Activated CD8-positive, alpha-beta memory T cell treated with anti-CD3 and anti-CD28 coated beads for 4 hours (primary cell): ENCODE data around the gene TMPRSS9.
"Not testable (repeated sequence)": the region's sequence is repeated elsewhere in the genome, so short reads cannot be mapped to it uniquely, and the experiment has no call there.

Experiments
- DNase-seq, 2 donors: peaks; one replicate each; pipeline ENCODE4 v3.0.0-alpha.2; 2020; ENCODE audit warnings: low read depth in 2 of 2

The TMPRSS9 gene

DNA sequence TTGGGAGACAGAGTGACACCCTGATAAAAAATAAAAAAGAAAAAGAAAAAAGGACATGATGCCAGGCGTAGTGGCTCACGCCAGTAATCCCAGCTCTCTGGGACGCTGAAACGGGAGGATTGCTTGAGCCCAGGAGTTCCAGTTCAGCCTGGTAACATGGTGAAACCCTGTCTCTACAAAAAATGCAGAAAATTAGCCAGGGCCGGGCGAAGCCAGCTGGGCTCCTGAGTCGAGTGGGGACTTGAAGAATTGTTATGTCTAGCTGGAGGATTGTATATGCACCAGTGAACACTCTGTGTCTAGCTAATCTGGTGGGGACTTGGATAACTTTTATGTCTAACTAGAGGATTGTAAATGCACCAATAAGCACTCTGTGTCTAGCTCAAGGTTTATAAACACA, 32.3 kb downstream of the TMPRSS9 start:
- no peak for DNase-seq

DNA sequence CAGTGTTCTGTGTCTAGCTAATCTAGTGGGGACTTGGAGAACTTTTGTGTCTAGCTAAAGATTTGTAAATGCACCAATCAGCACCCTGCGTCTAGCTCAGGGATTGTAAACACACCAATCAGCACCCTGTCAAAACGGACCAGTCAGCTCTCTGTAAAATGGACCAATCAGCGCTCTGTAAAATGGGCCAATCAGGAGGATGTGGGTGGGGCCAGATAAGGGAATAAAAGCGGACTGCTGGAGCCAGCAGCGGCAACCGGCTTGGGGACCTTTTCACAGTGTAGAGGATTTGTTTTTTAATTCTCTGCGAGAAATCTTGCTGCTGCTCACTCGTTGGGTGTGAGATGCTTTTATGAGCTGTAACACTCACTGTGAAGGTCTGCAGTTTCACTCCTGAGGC, 32.8 kb downstream of the TMPRSS9 start:
- DNase-seq = not testable (repeated sequence)

DNA sequence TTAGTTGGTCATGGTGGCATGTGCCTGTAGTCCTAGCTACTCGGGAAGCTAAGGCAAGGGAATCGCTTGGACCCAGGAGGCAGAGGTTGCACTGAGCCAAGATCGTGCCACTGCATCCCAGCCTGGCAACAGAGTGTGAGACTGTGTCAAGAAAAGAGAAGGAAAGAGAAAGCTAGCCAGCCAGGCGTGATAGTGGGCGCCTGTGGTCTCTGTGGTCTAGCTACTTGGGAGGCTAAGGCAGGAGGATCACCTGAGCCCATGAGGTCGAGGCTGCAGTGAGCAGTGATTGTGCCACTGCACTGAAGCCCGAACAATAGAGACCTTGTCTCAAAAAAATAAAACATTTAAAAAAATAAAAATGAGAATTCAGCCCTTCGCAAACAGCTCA, 34.0 kb downstream of the TMPRSS9 start:
- DNase-seq = no peak

DNA sequence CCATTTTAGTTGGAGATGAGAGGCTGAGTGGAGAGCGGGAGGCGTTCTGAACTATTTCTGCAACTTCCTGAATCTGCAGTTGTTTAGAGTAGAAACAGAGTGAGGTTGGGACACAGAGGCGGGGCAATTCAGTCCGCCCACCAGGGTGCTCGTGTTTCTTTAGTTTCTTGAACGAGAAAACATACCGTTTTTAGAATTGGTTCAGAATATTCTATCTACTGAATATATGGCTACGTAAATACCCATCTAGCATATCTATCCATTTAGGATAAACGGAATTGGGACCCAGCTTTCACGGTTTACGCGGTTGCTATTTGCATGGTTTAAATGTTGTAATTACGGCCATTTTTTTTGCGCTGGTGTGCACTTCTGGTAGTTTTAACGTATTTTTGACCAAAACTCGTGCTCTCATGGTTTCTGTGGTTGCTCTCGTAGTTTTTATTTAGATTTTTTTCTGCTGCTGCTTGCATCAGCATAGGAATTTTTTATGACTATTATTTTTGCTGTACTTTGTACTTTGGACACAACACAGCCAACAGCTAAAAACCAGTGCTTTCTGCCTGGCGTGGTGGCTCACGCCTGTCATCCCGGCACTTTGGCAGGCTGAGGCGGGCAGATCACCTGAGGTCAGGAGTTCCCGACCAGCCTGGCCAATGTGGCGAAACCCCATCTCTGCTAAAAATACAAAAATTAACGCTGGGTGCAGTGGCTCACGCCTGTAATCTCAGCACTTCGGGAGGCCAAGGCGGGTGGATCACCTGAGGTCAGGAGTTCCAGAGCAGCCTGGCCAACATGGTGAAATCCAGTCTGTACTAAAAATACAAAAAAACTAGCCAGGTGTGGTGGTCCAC, 34.6 kb downstream of the TMPRSS9 start:
- no peak for DNase-seq

DNA sequence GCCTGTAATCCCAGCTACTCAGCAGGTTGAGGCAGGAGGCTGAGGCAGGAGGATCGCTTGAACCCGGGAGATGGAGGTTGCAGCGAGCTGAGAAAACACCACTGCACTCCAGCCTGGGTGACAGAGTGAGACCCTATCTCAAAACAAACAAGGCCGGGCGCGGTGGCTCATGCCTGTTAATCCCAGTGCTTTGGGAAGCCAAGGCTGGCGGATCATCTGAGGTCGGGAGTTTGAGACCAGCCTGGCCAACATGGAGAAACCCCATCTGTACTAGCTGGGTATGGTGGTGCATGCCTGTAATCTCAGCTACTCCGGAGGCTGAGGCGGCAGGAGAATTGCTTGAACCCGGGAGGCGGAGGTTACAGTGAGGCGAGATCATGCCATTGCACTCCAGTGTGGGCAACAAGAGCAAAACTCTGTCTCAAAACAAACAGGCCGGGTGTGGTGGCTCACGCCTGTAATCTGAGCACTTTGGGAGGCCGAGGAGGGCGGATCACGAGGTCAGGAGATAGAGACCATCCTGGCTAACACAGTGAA, 35.3 kb downstream of the TMPRSS9 start:
- not testable (repeated sequence) for DNase-seq

DNA sequence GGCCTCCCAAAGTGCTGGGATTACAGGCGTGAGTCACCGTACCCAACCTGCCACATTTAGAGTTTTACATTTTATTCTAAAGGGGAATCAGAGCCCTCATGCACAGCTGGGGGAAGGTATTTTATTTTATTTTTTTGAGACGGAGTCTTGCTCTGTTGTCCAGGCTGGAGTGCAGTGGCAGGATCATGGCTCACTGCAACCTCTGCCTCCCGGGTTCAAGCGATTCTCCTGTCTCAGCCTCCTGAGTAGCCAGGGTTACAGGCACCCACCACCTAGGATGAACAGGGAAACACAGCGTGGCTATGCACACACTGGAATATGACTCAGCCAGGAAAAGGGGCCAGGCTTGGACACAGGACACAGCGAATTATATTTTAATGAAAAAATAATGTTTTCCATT, 37.1 kb downstream of the TMPRSS9 start:
- DNase-seq = not testable (repeated sequence)

DNA sequence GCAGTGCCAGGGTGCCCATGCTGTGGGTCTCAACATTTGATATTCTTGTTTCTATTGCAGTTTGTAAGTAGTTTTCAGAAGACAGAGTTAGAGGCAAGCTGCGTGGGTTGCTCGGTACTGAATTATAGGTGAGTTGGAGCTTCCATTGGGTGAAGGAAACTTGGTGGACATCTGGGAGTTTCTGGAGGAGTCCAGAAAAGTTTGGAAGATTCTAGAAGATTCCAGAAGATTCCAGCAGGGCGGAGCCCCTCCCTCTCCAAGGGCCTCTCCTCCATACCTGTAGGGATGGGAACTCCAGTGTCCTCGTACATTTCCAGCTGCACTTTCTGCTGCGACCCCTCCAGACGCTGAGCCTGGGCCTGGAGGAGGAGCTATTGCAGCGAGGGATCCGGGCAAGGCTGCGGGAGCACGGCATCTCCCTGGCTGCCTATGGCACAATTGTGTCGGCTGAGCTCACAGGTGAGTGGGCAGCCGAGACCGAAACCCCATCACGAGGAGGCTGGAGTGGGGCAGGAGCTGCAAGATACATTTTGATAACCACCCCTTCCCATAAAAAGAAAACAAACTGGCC, 38.8 kb downstream of the TMPRSS9 start:
- DNase-seq = no peak

DNA sequence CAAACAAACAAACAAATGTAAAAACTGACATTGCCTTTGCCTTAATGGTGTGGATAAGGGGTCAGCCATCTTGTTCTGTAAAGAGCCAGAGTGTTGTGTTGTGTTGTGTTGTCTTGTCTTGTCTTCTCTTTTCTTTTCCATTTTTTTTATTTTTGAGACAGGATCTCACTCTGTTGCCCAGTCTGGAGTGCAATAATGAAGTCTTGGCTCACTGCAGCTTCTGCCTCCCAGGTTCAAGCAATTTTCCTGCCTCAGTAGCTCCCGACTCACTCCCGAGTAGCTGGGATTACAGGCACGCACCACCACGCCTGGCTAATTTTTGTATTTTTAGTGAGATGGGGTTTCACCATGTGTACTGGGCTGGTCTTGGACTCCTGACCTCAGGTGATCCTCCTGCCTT, 39.5 kb downstream of the TMPRSS9 start:
- DNase-seq = no peak

DNA sequence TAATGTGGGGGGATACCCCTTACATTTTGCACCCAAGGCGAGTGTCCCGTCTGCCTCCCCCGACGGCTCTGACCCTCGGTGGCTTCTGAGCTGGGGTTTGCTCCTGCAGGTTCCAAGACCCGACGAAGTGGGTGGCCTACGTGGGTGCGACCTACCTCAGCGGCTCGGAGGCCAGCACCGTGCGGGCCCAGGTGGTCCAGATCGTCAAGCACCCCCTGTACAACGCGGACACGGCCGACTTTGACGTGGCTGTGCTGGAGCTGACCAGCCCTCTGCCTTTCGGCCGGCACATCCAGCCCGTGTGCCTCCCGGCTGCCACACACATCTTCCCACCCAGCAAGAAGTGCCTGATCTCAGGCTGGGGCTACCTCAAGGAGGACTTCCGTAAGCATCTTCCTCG, 48.2 kb downstream of the TMPRSS9 start:
- no peak for DNase-seq

DNA sequence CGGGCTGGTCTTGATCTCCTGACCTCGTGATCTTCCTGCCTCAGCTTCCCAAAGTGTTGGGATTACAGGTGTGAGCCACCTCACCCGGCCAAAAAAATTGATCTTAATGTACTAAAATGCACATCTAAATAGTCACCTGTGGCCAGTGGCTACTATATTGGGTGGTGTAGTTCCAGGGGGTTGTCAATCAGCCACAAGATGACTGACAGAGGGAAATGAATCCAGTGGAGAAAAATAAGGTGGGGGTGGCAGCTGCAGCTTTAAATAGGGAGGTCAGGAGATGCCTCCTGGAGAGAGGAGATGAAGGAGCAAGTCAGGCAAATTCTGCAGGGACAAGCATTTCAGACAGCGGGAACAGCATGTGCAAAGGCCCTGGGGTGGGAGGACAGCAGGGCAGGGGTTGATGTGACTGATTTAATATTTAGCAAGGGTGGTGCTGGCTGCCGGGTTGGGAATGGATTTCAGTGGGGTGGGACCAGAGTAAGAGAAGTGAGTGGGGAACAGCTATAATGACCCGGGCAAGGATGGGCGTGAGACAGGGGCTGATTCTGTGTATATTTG, 49.4 kb downstream of the TMPRSS9 start:
- DNase-seq = no peak

DNA sequence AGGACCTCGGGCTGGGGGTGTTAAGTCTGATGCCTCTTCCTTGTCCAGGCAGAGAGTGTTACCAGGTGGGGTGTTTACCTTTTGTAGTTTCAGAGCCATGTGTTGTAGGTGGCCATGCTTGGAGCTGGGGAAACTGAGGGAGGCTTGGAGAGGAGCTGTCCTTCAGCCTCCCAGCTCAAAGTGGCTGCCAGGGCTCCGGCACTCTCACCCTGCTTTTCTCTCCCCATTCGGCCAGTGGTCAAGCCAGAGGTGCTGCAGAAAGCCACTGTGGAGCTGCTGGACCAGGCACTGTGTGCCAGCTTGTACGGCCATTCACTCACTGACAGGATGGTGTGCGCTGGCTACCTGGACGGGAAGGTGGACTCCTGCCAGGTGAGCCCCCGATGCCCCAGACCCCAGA, 50.0 kb downstream of the TMPRSS9 start:
- DNase-seq = no peak

DNA sequence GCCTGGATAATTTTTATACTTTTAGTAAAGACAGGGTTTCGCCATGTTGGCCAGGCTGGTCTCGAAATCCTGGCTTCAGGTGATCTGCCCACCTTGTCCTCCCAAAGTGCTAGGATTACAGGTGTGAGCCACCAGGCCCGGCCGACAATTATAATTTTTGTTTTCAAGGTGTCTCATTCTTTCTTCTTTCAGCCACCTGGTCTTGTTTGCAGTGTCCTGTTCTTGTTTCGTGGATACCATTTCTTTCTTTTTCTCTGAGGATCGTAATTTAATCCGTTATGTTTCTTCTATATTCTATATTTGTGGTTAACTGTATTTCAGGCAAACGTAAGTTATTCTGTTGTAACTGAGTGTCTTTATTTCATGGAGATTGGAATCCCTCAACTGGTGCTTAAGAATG, 51.6 kb downstream of the TMPRSS9 start:
- DNase-seq = no peak

DNA sequence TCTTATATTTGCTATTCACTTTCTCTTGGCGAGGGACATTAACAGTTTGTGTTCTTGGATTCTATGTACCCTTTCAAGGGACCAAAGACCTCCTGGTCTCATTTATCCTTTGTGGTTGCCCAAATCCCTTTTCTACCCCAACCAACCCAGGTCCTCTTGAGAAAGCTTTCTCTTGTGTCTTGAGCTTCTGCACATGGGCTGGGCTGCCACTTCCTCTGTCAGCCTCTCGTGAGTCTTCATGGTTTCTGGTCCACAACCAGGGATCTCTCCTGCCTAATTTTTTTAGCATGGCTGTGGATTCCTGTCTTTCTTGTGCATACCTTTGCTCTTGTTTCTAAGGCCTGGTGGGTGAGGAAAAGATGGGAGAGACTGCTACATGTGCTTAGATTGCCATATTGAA, 52.4 kb downstream of the TMPRSS9 start:
- no peak for DNase-seq

DNA sequence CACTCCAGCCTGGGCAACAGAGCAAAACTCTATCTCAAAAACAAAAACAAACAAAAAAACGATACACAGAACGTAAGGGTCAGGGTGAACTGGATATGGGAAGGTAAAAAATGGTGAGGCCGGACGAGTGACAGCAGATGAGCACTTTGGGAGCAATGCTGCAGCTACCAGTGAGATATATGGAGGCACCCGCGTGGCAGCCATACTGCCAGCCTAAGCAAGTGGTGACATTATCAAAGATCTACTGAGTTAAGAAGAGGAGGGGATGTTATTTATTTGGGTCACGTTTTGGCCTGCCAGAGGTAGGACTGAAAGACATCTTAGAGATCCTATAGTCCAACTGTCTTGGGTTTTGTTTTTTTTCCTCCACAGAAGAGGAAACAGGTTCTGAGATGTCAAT, 53.1 kb downstream of the TMPRSS9 start:
- no peak for DNase-seq

DNA sequence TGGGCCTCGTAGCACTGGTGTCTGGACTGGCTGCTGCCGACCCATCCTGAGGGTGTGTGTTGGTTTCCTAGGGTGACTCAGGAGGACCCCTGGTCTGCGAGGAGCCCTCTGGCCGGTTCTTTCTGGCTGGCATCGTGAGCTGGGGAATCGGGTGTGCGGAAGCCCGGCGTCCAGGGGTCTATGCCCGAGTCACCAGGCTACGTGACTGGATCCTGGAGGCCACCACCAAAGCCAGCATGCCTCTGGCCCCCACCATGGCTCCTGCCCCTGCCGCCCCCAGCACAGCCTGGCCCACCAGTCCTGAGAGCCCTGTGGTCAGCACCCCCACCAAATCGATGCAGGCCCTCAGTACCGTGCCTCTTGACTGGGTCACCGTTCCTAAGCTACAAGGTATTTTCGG, 53.6 kb downstream of the TMPRSS9 start:
- DNase-seq = no peak

DNA sequence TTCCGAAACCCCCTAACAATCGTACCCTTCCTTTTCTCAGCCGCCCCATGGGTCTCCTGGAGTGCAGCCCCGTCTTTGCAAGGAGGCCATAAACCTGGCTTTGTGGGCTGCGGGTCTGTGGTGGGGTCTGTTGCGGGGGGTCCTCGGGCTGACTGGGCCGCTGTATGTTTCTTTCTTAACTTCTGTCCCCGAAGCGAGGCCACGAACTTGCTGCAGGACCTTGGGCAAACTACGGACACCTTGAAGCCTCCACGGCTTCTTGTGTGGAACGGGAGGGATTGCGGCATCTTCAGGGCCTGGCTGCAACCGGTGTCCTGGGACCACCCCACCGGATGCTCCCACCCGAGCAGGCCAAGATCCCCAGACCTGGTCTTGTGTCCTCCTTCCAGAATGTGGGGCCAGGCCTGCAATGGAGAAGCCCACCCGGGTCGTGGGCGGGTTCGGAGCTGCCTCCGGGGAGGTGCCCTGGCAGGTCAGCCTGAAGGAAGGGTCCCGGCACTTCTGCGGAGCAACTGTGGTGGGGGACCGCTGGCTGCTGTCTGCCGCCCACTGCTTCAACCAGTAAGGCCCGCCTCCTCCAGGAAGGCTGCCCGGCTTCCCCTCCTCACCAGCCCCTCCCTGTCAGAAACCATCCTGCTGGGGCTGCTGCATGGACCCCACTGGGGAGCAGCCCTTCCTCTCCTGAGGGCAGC, 55.4 kb downstream of the TMPRSS9 start:
- no peak for DNase-seq

DNA sequence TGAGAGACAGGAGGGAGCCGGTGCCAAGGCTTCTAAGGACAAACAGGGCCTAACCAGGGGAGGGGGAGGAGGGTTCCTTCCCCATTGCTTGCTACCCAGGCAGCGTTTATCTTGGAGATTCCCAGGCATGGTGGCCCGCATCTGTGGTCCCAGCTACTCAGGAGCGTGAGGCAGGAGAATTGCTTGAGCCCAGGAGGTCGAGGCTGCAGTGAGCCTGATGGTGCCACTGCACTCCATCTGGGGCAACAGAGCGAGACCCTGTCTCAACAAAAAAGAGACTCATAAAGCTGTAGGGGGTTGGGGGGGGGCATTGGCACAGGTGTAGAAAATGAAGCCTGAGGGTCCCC, 55.9 kb downstream of the TMPRSS9 start:
- no peak for DNase-seq

DNA sequence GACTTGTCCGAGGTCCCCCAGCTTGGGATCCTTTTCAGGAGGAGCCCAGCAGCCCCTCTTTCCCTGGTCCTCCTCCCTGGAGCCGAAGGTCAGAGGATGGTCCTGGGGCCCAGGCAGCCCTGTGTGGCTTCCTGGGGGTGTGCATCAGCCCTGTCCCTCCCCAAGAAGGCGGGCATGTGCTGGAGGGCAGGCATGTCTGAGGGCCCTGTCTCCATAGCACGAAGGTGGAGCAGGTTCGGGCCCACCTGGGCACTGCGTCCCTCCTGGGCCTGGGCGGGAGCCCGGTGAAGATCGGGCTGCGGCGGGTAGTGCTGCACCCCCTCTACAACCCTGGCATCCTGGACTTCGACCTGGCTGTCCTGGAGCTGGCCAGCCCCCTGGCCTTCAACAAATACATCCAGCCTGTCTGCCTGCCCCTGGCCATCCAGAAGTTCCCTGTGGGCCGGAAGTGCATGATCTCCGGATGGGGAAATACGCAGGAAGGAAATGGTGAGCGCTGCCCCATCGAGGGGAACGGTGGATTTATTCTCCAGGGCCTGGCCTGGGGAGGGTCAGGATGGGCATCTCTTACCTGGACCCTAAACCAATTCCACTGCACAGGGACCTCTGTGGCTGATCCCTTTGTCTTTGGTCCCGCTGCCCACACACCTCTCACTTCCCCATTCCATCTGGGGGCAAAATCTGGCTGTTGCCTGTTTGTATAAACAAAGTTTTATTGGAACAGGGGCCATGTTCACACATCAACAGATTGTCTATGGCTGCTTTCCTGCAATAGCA, 56.4 kb downstream of the TMPRSS9 start:
- DNase-seq = no peak

DNA sequence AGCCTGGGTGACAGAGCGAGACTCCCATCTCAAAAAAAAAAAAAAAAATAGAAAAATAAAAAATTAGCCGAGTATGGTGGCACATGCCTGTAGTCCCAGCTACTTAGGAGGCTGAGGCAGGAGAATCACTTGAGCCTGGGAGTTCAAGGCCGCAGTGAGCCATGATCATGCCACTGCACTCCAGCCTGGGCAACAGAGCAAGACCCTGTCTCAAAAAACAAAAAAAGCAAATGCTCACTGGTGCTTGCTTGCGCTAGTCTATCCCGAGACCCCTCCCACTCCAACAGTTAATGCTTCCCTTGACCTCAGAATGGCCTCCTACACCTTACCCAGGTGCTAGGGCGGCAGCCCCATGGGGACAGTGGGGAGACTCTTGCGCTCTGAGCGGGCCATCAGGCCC, 57.4 kb downstream of the TMPRSS9 start:
- DNase-seq = not testable (repeated sequence)

DNA sequence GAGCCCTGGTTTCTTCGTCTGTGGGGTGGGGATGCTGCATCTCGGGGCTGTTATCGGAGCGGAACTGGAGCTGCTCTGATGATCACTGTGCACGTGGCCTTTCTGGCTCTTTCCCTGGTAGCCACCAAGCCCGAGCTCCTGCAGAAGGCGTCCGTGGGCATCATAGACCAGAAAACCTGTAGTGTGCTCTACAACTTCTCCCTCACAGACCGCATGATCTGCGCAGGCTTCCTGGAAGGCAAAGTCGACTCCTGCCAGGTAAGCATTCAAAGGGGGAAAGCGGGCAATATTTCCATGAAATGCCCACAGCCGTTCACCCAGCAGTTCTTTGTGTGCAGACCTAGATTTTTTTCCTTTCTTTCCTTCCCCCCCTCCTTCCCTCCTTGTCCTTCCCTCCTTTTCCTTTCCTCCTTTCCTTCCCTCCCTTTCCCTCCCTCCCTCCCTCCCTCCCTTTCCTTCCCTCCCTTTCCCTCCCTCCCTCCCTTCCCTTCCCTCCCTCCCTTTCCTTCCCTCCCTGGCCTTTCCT, 57.9 kb downstream of the TMPRSS9 start:
- no peak for DNase-seq

DNA sequence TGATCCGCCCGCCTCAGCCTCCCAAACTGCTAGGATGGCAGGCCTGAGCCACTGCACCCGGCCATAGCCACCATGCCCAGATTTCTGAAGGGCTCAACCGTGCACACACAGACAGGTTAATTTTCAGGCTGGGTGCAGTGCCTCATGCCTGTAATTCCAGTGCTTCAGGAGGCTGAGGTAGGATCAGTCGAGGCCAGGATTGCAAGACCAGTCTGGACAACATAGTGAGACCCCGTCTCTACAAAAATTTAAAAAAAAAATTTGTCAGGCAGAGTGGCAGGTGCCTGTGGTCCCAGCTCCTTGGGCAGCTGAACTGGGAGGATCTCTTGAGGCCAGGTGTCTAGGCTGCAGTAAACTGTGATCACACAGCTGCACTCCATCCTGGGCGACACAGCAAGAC, 59.7 kb downstream of the TMPRSS9 start:
- no peak for DNase-seq

DNA sequence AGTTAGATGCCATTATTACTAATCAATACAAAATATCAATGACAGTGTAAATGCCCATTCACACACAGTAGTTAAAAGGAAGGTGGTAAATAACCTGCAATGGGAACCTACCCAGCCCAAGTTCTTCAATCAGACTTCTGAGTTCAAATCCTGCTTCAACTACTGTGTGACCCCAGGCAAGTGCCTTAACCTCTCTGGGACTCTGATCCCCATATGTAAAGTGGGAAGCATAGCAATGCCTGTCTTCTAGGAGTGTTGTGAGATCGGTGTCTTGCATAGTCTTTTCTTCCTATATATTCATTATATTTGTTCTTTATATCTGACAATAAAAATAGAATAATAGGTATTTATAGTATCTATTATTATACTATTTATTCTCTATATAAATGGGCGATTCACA, 60.4 kb downstream of the TMPRSS9 start:
- no peak for DNase-seq
